GM19025 (cell line): ENCODE measurements around the gene DDHD1.

Source experiments
- ATAC-seq: cut with Tn5 transposase; IDR thresholded peaks from one replicate; pipeline ENCODE4 v1.9.1; 2021; ENCODE audit warnings: mild to moderate bottlenecking, low read depth, moderate library complexity; ENCODE audit not compliant: unreplicated experiment

Gene DDHD1

DNA sequence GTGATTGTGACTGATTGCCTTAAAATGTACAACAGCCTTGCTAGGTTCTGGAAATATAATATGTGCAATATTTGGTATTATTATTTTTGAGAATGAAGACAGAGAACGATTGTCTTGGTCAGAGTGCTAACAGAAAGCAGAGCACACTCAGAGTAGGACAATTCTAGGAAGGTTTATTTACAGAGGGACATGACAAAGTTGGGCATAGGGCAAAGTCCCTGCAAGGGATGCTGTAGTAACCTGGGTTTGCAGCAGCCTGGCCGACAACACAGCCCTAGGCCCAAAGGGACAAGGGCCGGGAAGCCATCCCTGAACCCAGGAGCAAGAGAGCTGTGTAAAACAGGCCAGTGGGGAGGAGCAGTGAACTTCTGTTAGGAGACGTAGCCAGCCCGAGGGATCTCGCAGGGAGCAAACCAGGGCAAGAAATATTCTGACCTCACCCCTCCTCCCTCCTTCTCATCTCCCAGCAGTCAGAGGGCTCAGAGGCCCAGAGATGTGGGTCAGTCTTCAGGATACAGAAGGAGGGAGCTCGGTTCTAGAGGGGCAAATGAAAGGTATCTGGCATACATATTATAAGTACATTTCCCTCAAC, 151.2 kb downstream of the DDHD1 start:
- ATAC-seq, result no peak

DNA sequence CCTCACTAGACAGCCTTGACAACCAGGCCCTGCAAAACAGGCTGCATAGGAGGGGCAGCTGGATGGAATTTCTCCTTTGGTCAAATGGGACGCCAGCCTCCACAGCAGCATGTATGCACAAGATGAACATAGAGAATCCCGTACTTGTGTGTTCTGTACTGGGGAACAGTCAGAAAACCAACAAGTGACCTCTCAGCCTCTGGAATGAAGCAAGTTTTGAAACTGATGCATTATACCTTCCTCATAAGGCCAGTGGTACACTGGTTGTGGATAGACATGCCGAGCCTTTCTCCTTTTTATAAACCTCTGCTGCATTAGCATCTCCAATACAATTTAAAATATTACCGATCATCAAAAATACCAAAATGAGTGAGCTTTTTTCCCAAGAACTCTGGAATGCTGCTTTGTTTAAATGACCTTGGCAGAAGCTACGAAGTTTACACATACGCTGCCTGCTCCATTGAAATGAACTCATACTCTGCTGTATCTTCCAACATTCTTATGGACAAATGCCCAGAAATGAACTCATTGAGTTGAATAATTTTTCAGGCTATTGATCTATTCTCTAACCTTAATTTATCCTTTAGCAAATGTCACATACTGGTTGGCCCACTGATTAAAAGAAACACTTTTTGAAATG, 154.6 kb downstream of the DDHD1 start:
- no peak for ATAC-seq

DNA sequence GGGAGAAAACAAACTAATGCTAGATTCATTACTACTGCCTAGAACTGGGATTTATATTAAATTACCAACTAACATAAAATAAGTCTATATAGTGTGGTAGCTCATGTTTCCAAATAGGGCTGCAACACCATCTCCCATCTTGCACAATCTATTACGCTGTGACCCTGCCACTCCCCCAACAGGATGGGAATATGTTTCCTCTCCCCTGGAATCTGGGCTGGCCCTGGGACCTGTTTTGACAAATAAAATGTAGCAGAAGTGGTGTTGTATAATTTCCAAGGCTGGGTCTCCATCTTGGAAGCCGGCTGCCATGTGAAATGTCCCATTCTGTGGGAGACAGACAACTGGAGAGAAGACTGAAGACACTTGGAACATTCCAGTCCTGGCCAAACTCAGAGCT, 156.6 kb downstream of the DDHD1 start:
- no peak for ATAC-seq

DNA sequence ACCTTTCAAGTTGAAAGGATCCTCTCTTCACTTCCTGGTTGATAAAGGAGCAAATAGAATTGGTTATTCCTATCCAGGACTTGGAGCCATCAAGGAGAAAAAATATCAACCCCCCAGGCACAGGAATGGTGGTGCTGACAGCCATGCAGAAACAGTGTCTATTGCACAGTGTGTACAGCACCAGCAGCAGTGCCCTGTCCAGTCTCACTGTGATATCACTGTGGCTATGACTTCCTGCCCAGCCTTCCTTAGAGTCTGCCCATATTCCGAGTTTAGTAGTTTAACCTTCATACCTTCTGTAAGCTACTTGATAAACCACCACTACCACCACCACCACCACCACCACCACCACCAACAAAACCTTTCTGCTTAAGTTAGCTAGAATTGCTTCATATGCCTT, 157.1 kb downstream of the DDHD1 start:
- ATAC-seq, result no peak

DNA sequence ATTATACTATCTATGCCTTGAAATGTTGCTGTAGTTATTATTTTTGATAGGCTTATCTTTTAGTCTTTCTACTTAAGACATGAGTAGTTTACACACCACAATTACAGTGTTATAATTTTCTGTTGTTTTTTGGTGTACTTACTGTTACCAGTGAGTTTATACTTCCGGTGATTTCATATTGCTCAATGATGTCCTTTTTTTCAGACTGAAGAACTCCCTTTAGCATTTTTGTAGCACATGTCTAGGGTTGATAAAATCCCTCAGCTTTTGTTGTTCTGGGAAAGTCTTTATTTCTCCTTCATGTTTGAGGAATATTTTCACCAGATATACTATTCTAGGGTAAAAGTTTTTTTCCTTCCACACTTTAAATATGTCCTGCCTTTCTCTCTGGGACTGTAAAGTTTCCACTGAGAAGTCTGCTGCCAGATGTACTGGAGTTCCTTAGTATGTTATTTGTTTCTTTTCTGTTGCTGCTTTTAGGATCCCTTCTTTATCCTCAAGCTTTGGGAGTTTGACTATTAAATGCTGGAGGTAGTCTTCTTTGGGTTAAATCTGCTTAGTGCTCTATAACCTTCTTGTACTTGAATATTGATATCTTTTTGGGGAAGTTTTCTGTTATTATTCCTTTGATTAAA, 160.8 kb downstream of the DDHD1 start:
- no peak for ATAC-seq

DNA sequence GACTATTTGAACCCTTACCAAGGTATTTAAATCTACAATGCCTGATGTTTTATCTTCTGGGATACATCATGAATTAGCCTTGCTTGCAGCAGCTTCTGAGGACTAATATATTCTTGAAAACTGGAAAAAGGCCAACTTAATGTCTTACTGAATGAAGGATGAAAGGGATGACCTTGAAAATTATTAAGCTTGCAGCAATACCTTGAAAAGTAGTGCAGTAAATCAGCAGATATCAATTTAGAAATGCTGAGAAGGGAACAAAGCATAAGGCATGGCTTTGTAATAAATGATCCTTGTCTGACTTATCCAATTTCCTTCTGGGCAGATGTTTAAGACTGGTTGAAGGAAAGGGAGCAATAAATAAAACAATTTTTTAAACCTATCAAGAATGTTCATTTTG, 165.0 kb downstream of the DDHD1 start:
- ATAC-seq, result no peak

DNA sequence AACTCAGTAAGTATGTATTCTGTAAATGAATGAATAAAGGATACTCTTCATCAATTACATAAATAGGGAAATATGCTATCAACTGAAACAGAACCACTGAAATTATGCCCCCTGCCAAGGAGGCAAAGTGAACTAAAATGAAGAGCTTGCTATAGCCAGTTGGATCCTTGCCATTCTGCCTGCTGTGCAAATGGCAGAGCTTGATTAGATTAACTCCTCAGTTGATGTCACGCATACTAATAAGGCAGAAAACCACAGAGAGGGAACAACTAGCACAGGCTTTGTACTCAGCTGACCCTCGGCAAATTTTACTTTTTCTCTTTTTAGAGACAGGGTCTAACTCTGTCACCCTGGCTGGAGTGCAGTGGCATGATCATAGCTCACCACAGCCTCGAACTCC, 165.6 kb downstream of the DDHD1 start:
- ATAC-seq, result no peak

DNA sequence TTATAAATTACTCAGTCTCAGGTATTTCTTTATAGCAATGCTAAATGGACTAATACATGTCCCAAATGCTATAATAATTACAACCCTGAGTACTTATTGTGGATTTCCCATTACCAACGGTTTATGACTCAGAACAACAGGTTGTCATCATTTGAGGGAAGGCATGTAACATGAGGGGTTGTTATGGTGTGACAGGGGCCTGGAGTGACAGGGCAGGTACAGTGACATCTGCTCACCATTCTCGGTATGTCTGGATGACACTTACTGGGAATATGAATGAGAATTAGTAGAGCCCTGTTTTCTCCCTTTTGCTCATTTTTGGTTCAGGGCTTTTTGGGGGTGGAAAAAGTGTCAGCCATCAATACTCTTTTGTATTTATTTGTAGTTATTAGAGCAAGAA, 166.1 kb downstream of the DDHD1 start:
- ATAC-seq, result no peak
